OCI-LY7 (cell line): Measurements from ENCODE around the gene FRMPD1. TPM values are rescaled to one million over a fixed set of nuclear protein-coding genes. Genes with fewer than 3 reads are reported as not detected.

ENCODE experiments used
- BruUV-seq: library from RNA; stranded (reverse); fragments of 400-500 nt; replicated peaks from 2 replicates; lab custom pipeline; 2021; lab: Mats Ljungman, UMichigan
- CTCF ChIA-PET: fragments of 300-600 bp; sonication (Branson Sonifier 250); formaldehyde crosslinking; loops from one replicate; lab custom pipeline; 2022; ENCODE audit warnings: antibody characterized with exemption; ENCODE audit not compliant: unreplicated experiment; lab: Charles Lee
- POLR2A ChIA-PET: fragments of 300-600 bp; sonication (Branson Sonifier 250); formaldehyde crosslinking; loops from one replicate; lab custom pipeline; 2022; ENCODE audit warnings: antibody characterized with exemption; lab: Charles Lee
- DNase-seq: peaks from one replicate; pipeline ENCODE4 v3.0.0-alpha.2; 2015; ENCODE audit warnings: low spot score
- H2AFZ ChIP-seq: fragments of 200-600 bp; sonication (generic), shearing (Covaris generic); 2 replicates; pipeline ENCODE4 v1.6.1; 2014; ENCODE audit warnings: mild to moderate bottlenecking, antibody characterized with exemption, low read length, moderate library complexity
- H3K27ac ChIP-seq: fragments of 200-600 bp; sonication (generic); 2 replicates; pipeline ENCODE4 v1.5.1; 2014; ENCODE audit warnings: mixed run types, low read depth, mild to moderate bottlenecking, moderate library complexity, low read length, inconsistent platforms; ENCODE audit not compliant: poor library complexity, severe bottlenecking
- H3K36me3 ChIP-seq: fragments of 200-600 bp; sonication (generic); 2 replicates; pipeline ENCODE4 v1.6.1; 2014; ENCODE audit warnings: mild to moderate bottlenecking, antibody characterized with exemption, low read length, moderate library complexity, mixed read lengths; ENCODE audit not compliant: insufficient read depth
- H3K4me1 ChIP-seq: fragments of 200-600 bp; sonication (generic); 2 replicates; pipeline ENCODE4 v1.5.1; 2014; ENCODE audit warnings: mild to moderate bottlenecking, low read length; ENCODE audit not compliant: insufficient read depth, poor library complexity, severe bottlenecking
- H3K4me2 ChIP-seq: fragments of 200-600 bp; sonication (generic); 2 replicates; pipeline ENCODE4 v1.6.1; 2014; ENCODE audit warnings: mild to moderate bottlenecking, low read length
- H3K4me3 ChIP-seq: fragments of 200-600 bp; sonication (generic); 2 replicates; pipeline ENCODE4 v1.5.1; 2014; ENCODE audit warnings: mild to moderate bottlenecking, low read depth, low read length; ENCODE audit not compliant: poor library complexity, severe bottlenecking
- H3K79me2 ChIP-seq: fragments of 200-600 bp; sonication (generic); 2 replicates; pipeline ENCODE4 v1.6.1; 2016; ENCODE audit warnings: low read depth, mild to moderate bottlenecking, low read length, moderate library complexity, mixed read lengths; ENCODE audit not compliant: insufficient read depth
- H3K9me2 ChIP-seq: fragments of 200-600 bp; sonication (generic); 2 replicates; pipeline ENCODE4 v1.6.1; 2016; ENCODE audit warnings: mild to moderate bottlenecking, low read length, mixed read lengths; ENCODE audit not compliant: insufficient read depth
- H3K9me3 ChIP-seq: fragments of 200-600 bp; sonication (generic); 2 replicates; pipeline ENCODE4 v1.6.1; 2014; ENCODE audit warnings: mild to moderate bottlenecking, mixed run types, low read length, mixed read lengths
- H4K20me1 ChIP-seq: fragments of 200-600 bp; sonication (generic); 2 replicates; pipeline ENCODE4 v1.6.1; 2014; ENCODE audit warnings: mild to moderate bottlenecking, antibody characterized with exemption, low read length, moderate library complexity, mixed read lengths; ENCODE audit not compliant: insufficient read depth
- EZH2phosphoT487 ChIP-seq: fragments of 200-600 bp; sonication (generic); IDR thresholded peaks from 2 replicates; pipeline ENCODE4 v1.6.1; 2018; ENCODE audit warnings: low read depth, borderline replicate concordance, mild to moderate bottlenecking, mixed run types, antibody characterized with exemption, low read length, moderate library complexity, mixed read lengths
- intact Hi-C: fragments of 100-400 bp; cut with micrococcal nuclease; formaldehyde crosslinking; loops from one replicate; pipeline ENCODE4 v1.10.0; 2022; ENCODE audit not compliant: unreplicated experiment
- total RNA-seq, 2 experiments: library from RNA; depleted of rRNA in 1 of 2; stranded (reverse); fragments of >200 nt in 1 of 2; shearing (Covaris generic) in 1 of 2; gene quantifications; 2 replicates each; pipeline ENCODE4 v1.2.3, GENCODE V29; 2014 to 2022
- TF ChIP-seq, protein P1 (sequence below): fragments of 200-600 bp; sonication (generic); conservative IDR thresholded peaks from 2 replicates; pipeline ENCODE4 v1.5.1; 2014; ENCODE audit warnings: mild to moderate bottlenecking, antibody characterized with exemption, low read length, moderate library complexity, mixed read lengths

Gene FRMPD1
- total RNA-seq, 2 experiments from 2014 or later: not detected

DNA sequence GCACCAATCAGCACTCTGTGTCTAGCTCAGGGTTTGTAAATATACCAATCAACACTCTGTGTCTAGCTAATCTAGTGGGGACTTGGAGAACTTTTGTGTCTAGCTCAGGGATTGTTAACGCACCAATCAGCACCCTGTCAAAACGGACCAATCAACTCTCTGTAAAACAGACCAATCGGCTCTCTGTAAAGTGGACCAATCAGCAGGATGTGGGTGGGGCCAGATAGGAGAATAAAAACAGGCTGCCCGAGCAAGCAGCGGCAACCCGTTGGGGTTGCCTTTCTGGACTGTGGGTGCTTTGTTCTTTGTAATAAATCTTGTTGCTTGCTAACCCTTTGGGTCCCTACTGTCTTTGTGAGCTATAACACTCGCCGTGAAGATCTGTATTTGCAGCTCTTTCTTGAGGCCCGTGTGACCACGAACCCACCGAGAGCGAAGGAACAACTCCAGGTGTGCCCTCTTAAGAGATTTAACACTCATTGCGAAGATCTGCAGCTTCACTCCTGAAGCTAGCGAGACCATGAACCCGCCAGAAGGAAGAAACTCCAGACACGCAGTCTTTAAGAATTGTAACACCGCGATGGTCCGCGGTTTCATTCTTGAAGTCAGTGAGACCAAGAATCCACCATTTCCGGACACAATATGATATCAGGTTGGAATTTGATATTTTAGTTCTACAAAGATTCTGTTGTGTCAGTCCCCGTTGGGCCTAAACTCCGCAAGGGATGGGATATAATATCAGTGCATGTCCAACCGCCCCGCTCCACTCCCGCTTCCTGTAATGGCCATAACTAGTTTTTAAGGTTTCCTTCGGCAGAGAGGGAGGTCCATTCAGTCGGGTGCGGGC, 102.1 kb downstream of the FRMPD1 start:
- no peaks in the 10 kb centered on the region for H3K9me2 ChIP-seq
- H3K27ac ChIP-seq: no peak overlapping the region
- intact Hi-C loops: no loop called here
- H4K20me1 ChIP-seq: no peaks in the 10 kb centered on the region
- ChIA-PET CTCF (no interaction called here), POLR2A (interaction anchor here (0.6 to 1.3 kb wide), 3 partner anchors 10 to 464 kb away, joined by 3 to 11 read pairs (median 5); no protein-coding TSS in a partner anchor)
- no peak overlapping the region for H3K4me3 ChIP-seq
- no peak overlapping the region for H3K4me2 ChIP-seq
- no peak for TF ChIP-seq EZH2phosphoT487
- TF ChIP-seq, protein P1, sequence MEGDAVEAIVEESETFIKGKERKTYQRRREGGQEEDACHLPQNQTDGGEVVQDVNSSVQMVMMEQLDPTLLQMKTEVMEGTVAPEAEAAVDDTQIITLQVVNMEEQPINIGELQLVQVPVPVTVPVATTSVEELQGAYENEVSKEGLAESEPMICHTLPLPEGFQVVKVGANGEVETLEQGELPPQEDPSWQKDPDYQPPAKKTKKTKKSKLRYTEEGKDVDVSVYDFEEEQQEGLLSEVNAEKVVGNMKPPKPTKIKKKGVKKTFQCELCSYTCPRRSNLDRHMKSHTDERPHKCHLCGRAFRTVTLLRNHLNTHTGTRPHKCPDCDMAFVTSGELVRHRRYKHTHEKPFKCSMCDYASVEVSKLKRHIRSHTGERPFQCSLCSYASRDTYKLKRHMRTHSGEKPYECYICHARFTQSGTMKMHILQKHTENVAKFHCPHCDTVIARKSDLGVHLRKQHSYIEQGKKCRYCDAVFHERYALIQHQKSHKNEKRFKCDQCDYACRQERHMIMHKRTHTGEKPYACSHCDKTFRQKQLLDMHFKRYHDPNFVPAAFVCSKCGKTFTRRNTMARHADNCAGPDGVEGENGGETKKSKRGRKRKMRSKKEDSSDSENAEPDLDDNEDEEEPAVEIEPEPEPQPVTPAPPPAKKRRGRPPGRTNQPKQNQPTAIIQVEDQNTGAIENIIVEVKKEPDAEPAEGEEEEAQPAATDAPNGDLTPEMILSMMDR: no peak
- no peaks in the 10 kb centered on the region for H3K9me3 ChIP-seq
- no peak for DNase-seq
- BruUV-seq: no TSS peak
- no peaks in the 10 kb centered on the region for H3K4me1 ChIP-seq
- H3K36me3 ChIP-seq: no peaks in the 10 kb centered on the region
- no peaks in the 10 kb centered on the region for H3K79me2 ChIP-seq
- no peak overlapping the region for H2AFZ ChIP-seq

DNA sequence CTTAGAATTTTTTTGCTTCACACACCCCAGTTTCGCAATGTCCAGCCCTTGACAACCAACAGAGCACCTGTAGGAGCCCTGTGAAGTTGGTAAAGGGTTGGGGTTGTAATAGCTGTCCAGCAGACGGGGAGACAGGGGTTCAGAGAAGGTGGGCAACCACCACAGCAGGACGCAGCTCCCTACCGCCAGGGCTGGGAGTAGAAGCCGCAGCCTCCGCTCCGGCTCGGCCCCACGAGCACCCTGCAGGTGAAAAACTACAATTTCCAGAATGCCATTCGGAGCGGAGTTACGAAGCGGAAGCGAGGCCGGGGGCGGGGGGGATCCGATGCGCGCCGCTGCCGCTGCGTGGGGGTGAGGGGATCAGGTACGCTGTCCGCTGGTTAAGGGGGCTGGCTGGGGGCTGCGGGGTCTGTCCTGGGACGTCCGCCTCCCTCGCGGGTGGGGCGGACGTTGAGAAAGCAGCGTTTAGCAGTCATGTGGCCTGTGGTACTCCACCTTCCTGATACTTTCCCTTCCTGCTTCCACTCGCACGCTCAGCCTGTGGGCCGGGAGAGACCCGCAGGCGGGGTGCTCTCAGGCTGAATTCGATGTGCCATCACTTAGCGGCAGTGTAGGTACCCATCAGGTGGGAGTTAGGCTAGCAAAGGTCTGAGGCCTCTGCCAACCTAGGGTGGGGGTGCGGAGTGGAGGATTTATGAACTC, 102.9 kb downstream of the FRMPD1 start, which contains the start of gene TRMT10B:
TRMT10B (plus strand) TSS at position 317 of the 702 bp plus-strand sequence. CDS start 8,127 bp downstream, outside the sequence.
- Histone ChIP-seq H3K4me2 (peak within 1 kb of the TSS; percentile 41; the same call in 1 of the 2 replicates), H3K79me2 (no peaks in the 10 kb centered on the region), H2AFZ (no peak within 1 kb of the TSS), H3K36me3 (no peaks in the 10 kb centered on the region), H4K20me1 (no peaks in the 10 kb centered on the region), H3K27ac (no peak within 1 kb of the TSS), H3K9me3 (no peaks in the 10 kb centered on the region), H3K4me3 (no peak within 1 kb of the TSS), H3K4me1 (no peaks in the 10 kb centered on the region), H3K9me2 (no peaks in the 10 kb centered on the region)
- DNase-seq: no peak
- intact Hi-C loops: no loop called here
- TSS peak; percentile 65 for BruUV-seq
- POLR2A ChIA-PET: interaction anchor here (1.0 to 1.3 kb wide), 2 partner anchors 9 to 15 kb away, joined by 5 to 11 read pairs; no protein-coding TSS in a partner anchor
- no peak for TF ChIP-seq EZH2phosphoT487
- TF ChIP-seq, protein P1: no peak
- CTCF ChIA-PET: no interaction called here
